A673 (cell line): ENCODE data around the gene ZC3H12A.

Experiments used
- CTCF ChIP-seq: fragments of 300-800, 200-600 bp; sonication (generic); conservative IDR thresholded peaks from 2 replicates; pipeline ENCODE4 v1.5.1; 2017; ENCODE audit warnings: low read depth, mild to moderate bottlenecking, antibody characterized with exemption, low read length, moderate library complexity, mixed read lengths
- EZH2 ChIP-seq: fragments of 200-600 bp; sonication (generic); IDR thresholded peaks from 2 replicates; pipeline ENCODE4 v1.6.1; 2017; ENCODE audit warnings: borderline replicate concordance, low read depth, mild to moderate bottlenecking, mixed read lengths, antibody characterized with exemption, low read length; ENCODE audit not compliant: poor library complexity, severe bottlenecking

GRCh38 chr1:37478451-37478881 is 4.1 kb downstream of the ZC3H12A start:
- TF ChIP-seq CTCF (no peak), EZH2 (no peak)
